Activated CD4-positive, alpha-beta T cell treated with anti-CD3 and anti-CD28 coated beads for 24 hours (primary cell): Measurements from ENCODE around the gene PPP1R14B.
A peak's percentile ranks its signal among the peaks of the same experiment; 100 is the strongest.
"Not testable (repeated sequence)": the region's sequence is repeated elsewhere in the genome, so short reads cannot be mapped to it uniquely, and the experiment has no call there.

Source experiments
- DNase-seq, 2 donors: peaks; one replicate each; pipeline ENCODE4 v3.0.0-alpha.2; 2020; ENCODE audit warnings: low read depth in 2 of 2

The PPP1R14B gene

GRCh38 chr11:64260147-64260708 lies 13.5 kb upstream of the PPP1R14B start:
- no peak for DNase-seq

DNA sequence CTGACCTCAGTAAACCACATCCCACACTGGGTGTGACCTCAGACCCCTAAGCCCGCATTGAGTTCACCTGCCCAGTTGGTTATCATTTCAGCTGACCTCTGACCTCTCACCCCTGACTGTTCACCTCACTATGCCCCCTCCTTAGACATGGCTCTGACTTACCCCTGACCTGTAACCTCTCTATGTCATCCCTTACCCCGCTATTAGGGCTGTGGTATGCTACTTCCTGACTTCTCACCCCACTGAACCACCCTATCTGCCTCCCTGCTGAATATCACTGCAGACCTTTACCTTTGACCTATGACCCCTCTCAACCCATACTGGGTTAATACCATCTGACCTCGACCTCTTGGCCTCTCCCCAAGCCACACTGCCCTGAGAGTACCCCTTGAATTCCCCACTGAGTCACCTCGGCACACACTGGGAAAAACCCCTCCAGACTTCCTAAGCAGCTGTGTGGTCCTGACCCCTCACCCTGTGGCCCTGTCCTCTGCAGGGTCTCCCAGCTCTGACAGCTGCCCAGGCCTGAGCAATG lies 12.9 kb upstream of the PPP1R14B start:
- DNase-seq, result no peak

GRCh38 chr11:64258946-64259532 lies 12.3 kb upstream of the PPP1R14B start:
- no peak for DNase-seq

DNA sequence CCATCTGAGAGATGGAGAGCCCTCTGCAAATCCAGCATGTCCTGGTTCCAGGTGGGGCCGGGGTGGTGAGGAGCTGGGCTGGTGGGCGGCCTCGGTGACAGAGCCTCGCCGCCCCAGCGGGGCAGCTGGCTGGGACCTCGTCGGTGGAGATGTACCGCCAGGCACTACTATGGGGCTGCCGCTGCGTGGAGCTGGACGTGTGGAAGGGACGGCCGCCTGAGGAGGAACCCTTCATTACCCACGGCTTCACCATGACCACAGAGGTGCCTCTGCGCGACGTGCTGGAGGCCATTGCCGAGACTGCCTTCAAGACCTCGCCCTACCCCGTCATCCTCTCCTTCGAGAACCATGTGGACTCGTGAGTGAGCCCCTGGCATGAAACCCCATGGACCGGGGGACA lies 11.6 kb upstream of the PPP1R14B start:
- DNase-seq, result no peak

DNA sequence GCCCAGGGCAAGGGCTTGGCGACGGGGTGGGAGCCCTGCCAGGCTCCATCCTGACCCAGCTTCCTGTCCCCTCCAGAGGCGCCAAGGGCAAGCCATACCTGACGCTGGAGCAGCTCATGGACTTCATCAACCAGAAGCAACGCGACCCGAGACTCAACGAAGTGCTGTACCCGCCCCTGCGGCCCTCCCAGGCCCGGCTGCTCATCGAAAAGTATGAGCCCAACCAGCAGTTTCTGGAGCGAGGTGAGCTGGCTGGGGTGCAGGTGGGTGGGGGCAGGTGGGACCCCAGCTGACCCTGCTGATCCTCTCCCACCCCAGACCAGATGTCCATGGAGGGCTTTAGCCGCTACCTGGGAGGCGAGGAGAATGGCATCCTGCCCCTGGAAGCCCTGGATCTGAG lies 9.6 kb upstream of the PPP1R14B start:
- no peak for DNase-seq

GRCh38 chr11:64255135-64256128 lies 8.7 kb upstream of the PPP1R14B start:
- DNase-seq, result no peak

GRCh38 chr11:64254326-64254725 lies 7.6 kb upstream of the PPP1R14B start:
- no peak for DNase-seq

DNA sequence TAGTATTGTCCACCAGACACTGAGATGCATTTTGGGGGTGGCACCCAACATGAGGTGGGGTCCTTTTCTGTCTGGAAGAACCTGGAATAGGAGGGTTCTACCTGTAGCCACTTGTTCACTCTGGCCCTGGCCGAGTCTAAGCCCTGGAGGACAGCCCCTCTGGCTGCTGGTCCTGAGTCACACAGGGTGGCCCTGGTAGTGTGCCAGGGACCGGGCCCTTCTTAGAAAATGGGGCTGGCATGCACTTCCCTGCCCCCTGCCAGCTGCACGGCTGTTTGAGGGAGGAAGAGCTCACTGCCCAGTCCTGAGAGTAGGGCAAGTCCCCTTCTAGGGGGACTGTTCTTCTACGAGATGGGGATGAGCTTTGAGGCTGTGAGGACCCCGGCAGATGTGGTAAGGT lies 6.7 kb upstream of the PPP1R14B start:
- DNase-seq, result no peak

DNA sequence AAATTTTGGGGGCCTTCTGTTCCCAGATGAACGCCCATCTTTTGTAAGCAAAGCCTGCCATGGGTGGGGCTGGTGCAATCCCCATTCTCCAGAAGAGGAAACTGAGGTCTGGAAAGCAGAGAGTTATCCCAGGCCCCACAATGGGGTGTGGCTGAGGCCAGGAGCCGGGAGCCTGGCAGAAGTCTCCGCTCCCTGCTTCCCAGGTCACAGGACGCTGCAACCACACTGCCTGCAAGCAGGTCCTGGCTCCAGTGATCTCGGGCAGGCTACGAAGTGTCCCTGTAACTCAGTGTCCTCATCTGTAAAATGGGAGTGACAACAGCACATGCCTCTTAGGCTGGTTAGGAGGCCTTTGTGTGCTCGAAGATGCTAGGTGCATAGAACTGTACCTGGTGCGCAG lies 6.3 kb upstream of the PPP1R14B start:
- no peak for DNase-seq

- no peak for DNase-seq
These were observed 5.5 kb upstream of the PPP1R14B start for GRCh38 chr11:64252003-64252872.

- no peak for DNase-seq
These were observed 4.9 kb upstream of the PPP1R14B start for GRCh38 chr11:64251753-64252002.

DNA sequence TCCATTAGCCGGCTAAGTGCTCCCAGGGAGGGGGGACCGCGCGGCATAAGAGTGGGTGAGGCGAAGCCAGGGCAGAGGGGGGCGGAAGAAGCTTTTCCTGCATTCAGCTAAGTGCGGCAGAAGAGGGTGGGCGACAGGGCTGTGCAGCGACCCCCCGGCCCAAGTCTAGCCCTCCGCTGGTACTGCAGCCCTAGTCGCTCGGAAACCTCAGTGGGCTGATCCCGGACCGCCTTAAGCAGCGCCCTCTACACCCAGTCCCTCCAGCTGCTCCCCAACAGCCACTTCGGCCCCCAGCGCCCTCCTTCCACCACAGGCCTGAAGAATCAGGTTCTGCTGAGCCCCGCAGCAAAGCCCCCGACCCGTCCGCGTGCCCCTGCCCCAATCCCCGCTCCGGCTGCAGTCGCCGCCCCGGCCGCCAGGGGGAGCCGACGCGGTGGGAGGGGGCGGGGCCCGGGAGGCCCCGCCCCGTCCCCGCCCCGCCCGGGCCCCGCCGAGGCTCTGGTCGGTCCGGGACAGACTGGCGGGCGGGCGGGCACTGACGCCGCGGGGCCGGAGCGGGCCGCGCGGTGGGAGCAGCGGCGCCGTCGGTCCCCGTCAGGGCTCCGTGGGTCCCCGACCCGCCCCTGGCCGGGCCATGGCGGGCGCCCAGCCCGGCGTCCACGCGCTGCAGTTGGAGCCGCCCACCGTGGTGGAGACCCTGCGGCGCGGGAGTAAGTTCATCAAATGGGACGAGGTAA lies 4.4 kb upstream of the PPP1R14B start, which contains the start of gene PLCB3:
Gene PLCB3 (plus strand): TSS at position 515 of the 737 bp plus-strand sequence. CDS start 120 bp downstream, at position 635.
- DNase-seq, result peak in 1 of 2 donors; percentile 47

GRCh38 chr11:64250415-64251015 lies 3.8 kb upstream of the PPP1R14B start:
- DNase-seq, result no peak

DNA sequence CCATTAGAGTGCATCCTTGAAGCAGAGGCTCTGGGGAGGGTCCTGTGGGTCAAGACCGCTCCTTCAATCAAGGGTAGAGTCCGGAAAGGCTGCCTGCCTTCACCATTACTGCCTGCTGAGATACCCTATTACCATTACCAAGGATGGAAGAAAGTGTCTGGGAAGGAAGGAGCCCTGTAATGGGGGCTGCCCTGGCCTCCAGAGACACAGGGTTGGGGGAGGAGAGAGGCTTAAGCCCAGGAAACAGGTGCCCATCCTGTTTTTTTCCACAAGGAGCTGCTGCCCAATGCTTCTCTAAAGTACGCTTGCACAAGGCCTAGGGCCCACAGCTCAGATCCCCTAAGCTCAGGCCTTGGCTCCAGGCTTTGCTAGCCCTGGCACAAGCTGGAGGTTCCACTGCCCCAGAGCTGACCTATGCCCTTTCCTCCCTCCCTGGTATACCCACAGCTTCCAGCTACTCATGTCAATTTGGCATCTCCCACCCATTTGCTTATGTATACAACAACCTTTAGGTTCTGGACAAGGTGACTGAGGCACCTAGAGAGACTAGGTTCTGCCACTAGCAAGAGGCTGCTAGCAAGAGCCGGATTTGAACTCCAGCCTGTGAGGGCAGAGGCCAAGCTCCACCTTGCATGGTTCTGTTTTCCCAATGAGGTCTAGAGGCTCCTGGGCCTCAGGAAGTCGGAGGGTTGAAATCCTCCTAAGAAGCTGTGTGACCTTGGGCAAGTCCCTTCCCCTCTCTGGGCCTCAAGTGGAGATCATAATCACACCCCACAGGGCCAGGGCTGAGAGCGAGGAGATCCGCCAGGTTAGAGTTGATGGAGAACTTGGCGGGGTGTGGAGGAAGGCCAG lies 3.0 kb upstream of the PPP1R14B start:
- no peak for DNase-seq

- DNase-seq, result no peak
These were observed 2.3 kb upstream of the PPP1R14B start for GRCh38 chr11:64249038-64249437.

DNA sequence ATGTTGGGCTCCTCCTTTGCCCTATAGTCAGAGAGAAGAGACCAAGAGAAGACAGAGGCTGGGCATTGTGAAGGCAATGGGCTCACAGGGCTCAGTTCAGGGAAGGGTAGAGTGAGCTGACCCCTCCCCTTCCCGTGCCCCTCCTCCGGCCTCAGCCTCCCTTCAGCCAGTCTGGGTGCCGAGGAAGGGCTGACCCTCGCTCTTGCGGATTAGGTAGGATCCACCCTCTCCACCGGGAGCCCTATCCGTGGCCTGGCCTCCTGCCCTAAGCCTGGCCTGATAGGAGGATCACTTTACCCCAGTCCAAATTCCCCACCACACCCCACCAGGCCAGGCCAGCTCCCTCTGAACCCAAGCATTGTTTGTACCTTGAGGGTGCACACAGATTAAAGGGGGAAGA lies 1.8 kb upstream of the PPP1R14B start:
- no peak for DNase-seq

DNA sequence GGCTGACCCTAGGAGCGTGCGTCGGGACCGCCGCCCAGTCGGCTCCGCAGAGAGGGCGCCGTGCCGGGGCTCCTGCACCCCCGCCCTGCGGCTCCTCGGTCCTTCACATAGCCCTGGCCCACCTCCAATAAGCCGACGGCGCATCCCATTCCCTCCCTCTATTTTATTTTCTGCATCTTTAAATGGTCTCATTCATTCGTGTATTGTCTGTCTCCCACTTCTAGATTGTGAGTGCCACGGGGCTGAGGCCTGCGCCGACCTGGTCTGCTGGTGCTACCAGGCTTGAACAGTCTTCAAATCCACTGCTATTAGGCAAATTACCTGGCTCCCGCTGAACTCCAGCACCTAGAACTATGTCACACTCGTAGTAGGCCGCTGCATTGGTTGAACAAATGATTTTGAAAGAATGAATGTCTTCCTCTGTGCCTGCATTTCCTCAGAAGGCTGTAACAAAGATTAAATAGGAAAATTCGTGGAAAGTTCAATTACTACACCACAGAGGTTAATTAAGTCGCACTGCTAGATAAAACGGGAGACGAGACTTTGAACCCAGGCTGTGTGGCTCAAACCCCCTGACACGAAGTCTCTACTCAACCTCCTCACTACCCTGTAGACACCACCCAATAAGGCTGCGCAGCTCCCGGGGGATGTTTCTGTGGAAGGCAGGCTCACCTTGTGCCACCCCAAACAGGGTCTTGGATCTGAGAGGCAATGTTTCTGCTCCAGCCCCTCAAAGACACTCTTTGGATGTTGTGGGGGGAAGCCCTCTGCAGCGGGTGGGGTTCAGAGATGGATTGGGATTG lies 1.2 kb upstream of the PPP1R14B start:
- no peak for DNase-seq

- not testable (repeated sequence) for DNase-seq
These were observed 197 bp downstream of the PPP1R14B start for GRCh38 chr11:64246621-64246870.
